Gastroesophageal sphincter (tissue), 4 donors: Measurements from ENCODE around the gene ARL4D. TPM values are rescaled to one million over a fixed set of nuclear protein-coding genes. Genes with fewer than 3 reads are reported as not detected.
A peak's percentile ranks its signal among the peaks of the same experiment; 100 is the strongest.

ENCODE experiments used
- ATAC-seq: fragments of 150-250 bp; one replicate; pipeline ENCODE4 v1.9.1; 2016; ENCODE audit warnings: mild to moderate bottlenecking, moderate library complexity
- H3K27ac ChIP-seq, 4 donors: fragments of 200-600 bp; sonication (generic) in 3 of 4; 1 replicate in 3 of 4; 2 replicates in 1 of 4; pipeline ENCODE4 v1.5.1; 2016 to 2019
- H3K27me3 ChIP-seq: fragments of 200-600 bp; sonication (generic); one replicate; pipeline ENCODE4 v1.5.1; 2019
- H3K36me3 ChIP-seq, 2 donors: fragments of 200-600 bp; sonication (generic); one replicate each; pipeline ENCODE4 v1.5.1; 2019; ENCODE audit warnings: control low read depth in 1 of 2
- H3K4me1 ChIP-seq, 3 donors: fragments of 200-600 bp; sonication (generic); 1 replicate in 2 of 3; 2 replicates in 1 of 3; pipeline ENCODE4 v1.5.1; 2016 to 2019; ENCODE audit warnings: control low read depth in 2 of 3
- H3K4me3 ChIP-seq, 2 donors: fragments of 200-600 bp; sonication (generic); one replicate each; pipeline ENCODE4 v1.5.1; 2019; ENCODE audit warnings: mild to moderate bottlenecking in 1 of 2, moderate library complexity in 1 of 2
- H3K9me3 ChIP-seq, 3 donors: fragments of 200-600 bp; sonication (generic); one replicate each; pipeline ENCODE4 v1.5.1; 2017 to 2019; ENCODE audit warnings: control low read depth in 2 of 3
- EP300 ChIP-seq: sonication (generic); formaldehyde crosslinking; IDR thresholded peaks from one replicate; pipeline ENCODE4 v1.6.1; 2017; ENCODE audit warnings: antibody characterized with exemption, mild to moderate bottlenecking
- POLR2A ChIP-seq, 2 donors: fragments of 450-650 bp; IDR thresholded peaks; one replicate each; pipeline ENCODE4 v1.6.1; 2017; ENCODE audit warnings: antibody characterized with exemption in 2 of 2, mild to moderate bottlenecking in 2 of 2, moderate library complexity in 1 of 2
- POLR2AphosphoS5 ChIP-seq: sonication (generic); formaldehyde crosslinking; IDR thresholded peaks from one replicate; pipeline ENCODE4 v1.6.1; 2017; ENCODE audit warnings: antibody characterized with exemption
- WGBS, 2 donors: methylation state at CpG; one replicate each; pipeline ENCODE4 v1.1.5; 2018; ENCODE audit warnings: low coverage in 1 of 2; 5-methylcytosine and 5-hydroxymethylcytosine counted together
- total RNA-seq, 4 donors: library from RNA; depleted of rRNA; stranded (reverse); fragments of >200 nt; gene quantifications; one replicate each; pipeline ENCODE4 v1.1.0, GENCODE V29; 2016
- TF ChIP-seq, protein P1 (sequence below), 4 experiments: fragments of 200-600 bp in 2 of 4; fragments of 450-650 bp in 2 of 4; sonication (generic) in 1 of 4; IDR thresholded peaks; one replicate each; pipeline ENCODE4 v1.5.1; 2017 to 2019; ENCODE audit warnings: antibody characterized with exemption in 4 of 4, mild to moderate bottlenecking in 2 of 4, moderate library complexity in 2 of 4

ARL4D gene
- total RNA-seq, 4 donors from 2014 or later: 18.2 to 35.8 (median 20.2) TPM

DNA sequence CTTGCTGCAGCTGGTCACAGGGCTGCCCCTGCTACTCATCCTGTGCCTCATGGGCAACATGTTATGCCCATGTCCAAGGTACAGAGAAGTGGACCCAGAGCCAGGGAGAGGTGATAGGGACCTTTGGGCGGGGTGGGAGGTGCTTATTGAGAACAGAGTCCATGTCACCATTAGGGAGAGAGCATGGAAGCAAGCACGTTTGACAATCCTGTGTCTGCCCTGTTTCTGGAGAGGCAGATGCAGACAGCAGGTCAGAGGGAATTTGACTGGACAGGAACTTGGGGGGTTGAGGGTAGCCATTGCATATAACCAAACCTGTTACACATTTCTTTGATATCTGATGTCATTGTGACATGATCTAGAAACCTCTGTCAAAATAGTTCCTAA, 14.3 kb upstream of the ARL4D start:
- H3K36me3 ChIP-seq: no peaks in the 10 kb centered on the region
- WGBS, 2 donors: 0% methylated on average over 1 of the region's 2 CpGs
- H3K4me3 ChIP-seq: no peak overlapping the region

DNA sequence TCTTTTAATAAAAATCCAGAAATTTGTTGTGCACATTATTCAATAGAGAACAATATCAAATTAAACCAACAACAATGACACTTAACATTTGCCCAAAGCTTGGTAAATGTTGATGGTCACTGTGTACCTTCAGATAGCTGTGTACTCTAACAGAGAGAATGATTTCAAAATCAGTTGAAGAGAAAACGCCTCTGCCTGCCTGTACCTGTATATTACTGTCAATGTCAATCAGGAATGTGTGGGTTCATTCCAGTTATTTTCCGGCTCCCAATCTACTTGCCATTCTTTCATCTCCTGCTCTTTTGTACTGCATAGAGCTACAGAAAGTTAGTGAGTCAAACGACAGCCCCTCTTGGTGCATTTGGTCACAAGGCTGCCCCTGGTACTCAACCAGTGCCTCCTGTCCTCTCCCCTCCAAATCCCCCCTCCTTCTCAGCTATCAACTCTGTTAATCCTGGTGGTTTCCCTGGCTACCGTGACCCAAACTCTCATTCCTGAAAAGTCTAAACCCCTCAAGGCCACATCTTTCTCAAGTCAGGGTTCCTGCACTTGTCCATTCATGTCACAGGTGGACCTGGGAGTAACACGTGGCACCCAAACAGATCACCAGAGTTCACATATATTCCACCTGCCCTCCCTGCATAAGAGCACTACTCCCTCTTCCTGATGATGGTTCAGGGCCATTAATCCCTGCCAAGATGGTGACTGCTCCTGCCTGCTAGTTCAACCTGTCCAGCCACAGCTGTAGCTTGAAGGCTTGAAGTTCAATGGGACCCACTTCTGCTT, 13.6 kb upstream of the ARL4D start:
- Histone ChIP-seq H3K4me1 (peaks cover 0 to 25% (median 8%) of the 10 kb centered on the region in 3 donors), H3K4me3 (no peak overlapping the region), H3K27ac (no peak overlapping the region), H3K9me3 (peaks cover 0 to 4% (median 0%) of the 10 kb centered on the region in 3 donors), H3K36me3 (no peaks in the 10 kb centered on the region), H3K27me3 (no peaks in the 10 kb centered on the region)
- 42 to 100% methylated on average over 1 to 5 of the region's 5 CpGs for WGBS, 2 donors
- ATAC-seq: no peak
- TF ChIP-seq POLR2AphosphoS5 (no peak), POLR2A (IDR thresholded peaks at IDR 0.05) (no peak), EP300 (no peak)
- TF ChIP-seq, protein P1, sequence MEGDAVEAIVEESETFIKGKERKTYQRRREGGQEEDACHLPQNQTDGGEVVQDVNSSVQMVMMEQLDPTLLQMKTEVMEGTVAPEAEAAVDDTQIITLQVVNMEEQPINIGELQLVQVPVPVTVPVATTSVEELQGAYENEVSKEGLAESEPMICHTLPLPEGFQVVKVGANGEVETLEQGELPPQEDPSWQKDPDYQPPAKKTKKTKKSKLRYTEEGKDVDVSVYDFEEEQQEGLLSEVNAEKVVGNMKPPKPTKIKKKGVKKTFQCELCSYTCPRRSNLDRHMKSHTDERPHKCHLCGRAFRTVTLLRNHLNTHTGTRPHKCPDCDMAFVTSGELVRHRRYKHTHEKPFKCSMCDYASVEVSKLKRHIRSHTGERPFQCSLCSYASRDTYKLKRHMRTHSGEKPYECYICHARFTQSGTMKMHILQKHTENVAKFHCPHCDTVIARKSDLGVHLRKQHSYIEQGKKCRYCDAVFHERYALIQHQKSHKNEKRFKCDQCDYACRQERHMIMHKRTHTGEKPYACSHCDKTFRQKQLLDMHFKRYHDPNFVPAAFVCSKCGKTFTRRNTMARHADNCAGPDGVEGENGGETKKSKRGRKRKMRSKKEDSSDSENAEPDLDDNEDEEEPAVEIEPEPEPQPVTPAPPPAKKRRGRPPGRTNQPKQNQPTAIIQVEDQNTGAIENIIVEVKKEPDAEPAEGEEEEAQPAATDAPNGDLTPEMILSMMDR (IDR thresholded peaks at IDR 0.05): no peak

More for the DNA sequence above, 14.3 kb upstream of the ARL4D start:
- ATAC-seq: no peak
- no peaks in the 10 kb centered on the region for H3K27me3 ChIP-seq
- H3K27ac ChIP-seq: no peak overlapping the region
- no peak for TF ChIP-seq POLR2AphosphoS5
- no peak for TF ChIP-seq EP300
- no peak for TF ChIP-seq POLR2A (IDR thresholded peaks at IDR 0.05)
- TF ChIP-seq, protein P1 (IDR thresholded peaks at IDR 0.05): no peak
- H3K4me1 ChIP-seq: peaks cover 0 to 17% (median 8%) of the 10 kb centered on the region in 3 donors
- peaks cover 0 to 9% (median 0%) of the 10 kb centered on the region in 3 donors for H3K9me3 ChIP-seq

- WGBS, 2 donors: 0% methylated on average over 7 to 9 of the region's 38 CpGs
These were observed 10.3 kb upstream of the ARL4D start for GRCh38 chr17:43388359-43389045.

DNA sequence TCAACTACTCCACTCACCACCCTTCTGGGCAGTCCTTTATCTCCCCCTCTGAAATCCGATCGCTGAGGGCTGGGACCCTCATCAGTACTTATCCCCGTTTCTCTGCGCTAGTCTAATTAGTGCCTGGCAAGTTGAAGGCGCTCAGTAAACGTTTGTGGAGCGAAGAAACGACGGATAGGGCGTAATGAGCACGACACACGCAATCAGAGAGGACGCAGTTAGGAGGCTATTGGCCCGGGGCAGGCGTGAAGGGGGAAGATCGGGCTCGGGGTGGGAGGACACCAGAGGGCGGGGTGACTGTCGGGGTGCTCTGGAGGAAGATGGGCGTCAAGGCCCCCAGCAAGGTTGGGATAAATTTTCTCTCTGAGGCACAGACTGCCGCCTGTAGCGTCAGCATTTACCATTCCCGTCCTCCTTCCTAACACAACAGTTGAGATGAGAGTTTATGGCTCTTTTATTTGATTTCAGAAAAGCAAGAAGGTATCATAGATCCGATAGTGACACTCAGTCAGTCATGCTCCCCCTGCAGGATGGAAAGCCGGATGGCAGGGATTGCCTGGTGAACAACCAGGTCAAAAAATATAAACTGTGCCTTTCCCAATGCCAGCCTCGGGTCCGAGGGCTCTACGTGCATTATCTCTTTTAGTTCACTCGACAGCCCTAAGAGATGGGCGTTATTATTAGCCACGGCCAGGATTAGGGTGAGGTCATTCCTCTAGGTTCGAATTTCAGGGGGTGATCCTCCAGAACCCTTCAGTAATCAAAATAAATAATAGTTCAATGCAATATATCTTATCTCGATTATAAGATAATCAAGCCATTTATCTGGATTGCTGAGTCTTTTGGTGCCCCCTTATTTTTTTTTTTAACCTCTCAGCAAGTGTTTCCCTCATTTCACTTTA, 9.5 kb upstream of the ARL4D start:
- Histone ChIP-seq H3K4me3 (peak overlapping the region; percentile 60 to 69), H3K4me1 (peaks cover 0 to 34% (median 10%) of the 10 kb centered on the region in 3 donors), H3K36me3 (no peaks in the 10 kb centered on the region), H3K27me3 (no peaks in the 10 kb centered on the region), H3K27ac (peak overlapping the region; percentile 92 to 99 (median 98)), H3K9me3 (no peaks in the 10 kb centered on the region)
- peak; percentile 85 for ATAC-seq
- 1 to 2% methylated on average over 11 to 31 of the region's 33 CpGs for WGBS, 2 donors
- TF ChIP-seq POLR2A (IDR thresholded peaks at IDR 0.05) (no peak), EP300 (no peak), POLR2AphosphoS5 (peak; percentile 87)
- TF ChIP-seq, protein P1 (IDR thresholded peaks at IDR 0.05): peak; percentile 76 to 87 (median 84)

More at GRCh38 chr17:43388359-43389045, 10.3 kb upstream of the ARL4D start:
- Histone ChIP-seq H3K4me1 (peaks cover 0 to 26% (median 8%) of the 10 kb centered on the region in 3 donors), H3K36me3 (no peaks in the 10 kb centered on the region), H3K9me3 (no peaks in the 10 kb centered on the region), H3K27me3 (no peaks in the 10 kb centered on the region), H3K4me3 (peak overlapping the region; percentile 60 to 69), H3K27ac (peak overlapping the region; percentile 92 to 99 (median 98))
- ATAC-seq: peak; percentile 94
- TF ChIP-seq POLR2AphosphoS5 (peak; percentile 97), EP300 (no peak), POLR2A (IDR thresholded peaks at IDR 0.05) (peak; percentile 94 to 95)
- TF ChIP-seq, protein P1 (IDR thresholded peaks at IDR 0.05): no peak
